ENCODE measurements around the gene ARID3A.
A peak's percentile ranks its signal among the peaks of the same experiment; 100 is the strongest.

Gene ARID3A

DNA sequence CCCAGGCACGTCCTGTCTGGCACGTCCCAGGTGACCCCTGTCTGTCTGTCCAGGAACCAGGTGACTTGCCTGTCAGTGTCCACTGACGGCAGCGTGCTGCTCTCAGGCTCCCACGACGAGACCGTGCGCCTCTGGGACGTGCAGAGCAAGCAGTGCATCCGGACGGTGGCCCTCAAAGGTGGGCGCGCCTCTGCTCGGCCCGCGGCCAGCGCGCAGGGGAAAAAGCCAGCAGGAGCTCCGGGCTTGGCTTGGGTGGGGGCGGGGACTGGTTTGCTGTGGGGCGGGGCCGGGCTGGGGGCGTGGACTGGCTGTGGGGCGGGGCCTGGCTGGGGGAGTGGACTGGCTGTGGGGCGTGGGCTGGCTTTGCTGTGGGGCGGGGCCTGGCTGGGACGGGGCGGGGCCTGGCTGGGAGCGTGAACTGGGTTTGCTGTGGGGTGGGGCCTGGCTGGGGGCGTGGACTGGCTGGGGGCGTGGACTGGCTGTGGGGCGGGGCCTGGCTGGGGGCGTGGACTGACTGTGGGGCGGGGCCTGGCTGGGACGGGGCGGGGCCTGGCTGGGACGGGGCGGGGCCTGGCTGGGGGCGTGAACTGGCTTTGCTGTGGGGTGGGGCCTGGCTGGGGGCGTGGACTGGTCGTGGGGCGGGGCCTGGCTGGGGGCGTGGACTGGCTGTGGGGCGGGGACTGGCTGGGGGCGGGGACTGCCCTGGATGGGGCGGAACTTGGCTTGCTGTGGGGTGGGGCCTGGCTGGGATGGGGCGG is 65.5 kb downstream of the ARID3A start:
- DNase-seq, result peak; percentile 54 to 56

DNA sequence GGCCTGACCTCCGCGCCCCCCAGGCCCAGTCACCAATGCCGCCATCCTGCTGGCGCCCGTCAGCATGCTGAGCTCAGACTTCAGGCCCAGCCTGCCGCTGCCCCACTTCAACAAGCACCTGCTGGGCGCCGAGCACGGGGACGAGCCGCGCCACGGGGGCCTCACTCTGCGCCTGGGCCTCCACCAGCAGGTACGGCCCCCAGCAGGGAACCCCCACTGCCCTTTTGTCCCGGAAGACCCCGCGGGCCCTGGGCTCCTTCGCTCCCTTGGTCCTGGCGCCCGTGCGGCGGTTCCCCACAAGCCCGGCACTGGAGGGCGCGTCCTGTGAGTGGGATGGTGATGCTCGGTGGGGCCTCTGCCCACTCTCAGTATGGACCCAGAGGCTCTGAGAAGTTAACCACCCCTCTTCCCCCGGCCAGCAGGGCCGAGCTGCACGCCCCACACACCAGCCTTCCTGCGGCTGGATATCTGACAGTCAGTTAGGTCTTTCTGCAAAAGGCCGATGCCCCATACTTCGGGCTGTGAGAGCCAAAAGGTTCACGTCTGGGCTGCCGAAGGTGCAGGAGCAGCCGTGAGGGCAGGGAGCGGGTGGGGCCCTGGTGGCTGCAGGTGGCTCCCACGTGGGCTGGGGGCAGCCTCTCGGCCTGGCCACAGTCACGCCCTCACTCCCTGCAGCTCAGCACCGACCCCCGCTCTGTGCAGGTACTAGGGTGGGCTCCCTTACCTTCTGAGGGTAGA is 66.3 kb downstream of the ARID3A start:
- DNase-seq, result no peak

DNA sequence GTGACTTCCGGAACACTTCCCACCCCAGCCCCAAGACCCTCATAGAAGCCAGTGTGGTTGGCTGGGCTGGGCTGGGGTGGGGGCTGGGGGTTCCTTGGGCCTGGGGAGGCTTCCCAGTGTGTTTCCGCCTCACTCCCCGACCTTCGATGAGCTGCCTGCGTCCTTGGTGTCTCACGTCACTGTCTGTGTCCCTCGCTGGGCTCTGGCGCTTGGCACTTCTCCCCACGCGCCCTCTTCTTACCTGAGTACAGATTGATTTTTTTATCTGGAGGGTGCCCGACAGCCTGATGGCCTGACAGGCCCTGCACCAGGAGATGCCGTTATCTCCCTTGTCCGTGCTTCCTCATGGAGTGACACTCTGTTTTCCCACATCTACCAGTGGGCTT is 66.8 kb downstream of the ARID3A start:
- DNase-seq, result no peak

DNA sequence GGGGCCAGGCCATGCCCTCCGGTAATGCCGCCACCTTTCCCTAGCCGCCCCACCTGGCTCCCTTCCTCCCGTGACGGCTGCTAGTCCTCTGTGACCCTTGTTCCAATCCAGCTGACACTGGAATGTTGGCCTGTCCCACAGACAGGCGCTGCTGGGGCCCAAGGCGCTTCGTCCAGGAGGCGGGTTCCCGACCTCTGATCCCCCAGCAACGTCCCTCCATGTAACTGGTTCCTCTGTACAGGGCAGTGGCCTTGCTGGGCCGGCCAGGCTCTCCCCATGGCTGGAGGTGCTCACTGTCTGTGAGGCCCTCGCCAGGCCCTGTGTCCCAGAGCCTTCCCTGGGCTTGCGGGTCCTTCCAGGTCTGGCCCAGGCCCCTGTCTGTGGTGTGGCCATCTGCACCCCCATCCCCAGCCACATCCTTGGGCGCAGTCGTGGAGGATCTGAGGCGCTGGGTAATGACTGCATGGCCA is 67.6 kb downstream of the ARID3A start:
- no peak for DNase-seq

DNA sequence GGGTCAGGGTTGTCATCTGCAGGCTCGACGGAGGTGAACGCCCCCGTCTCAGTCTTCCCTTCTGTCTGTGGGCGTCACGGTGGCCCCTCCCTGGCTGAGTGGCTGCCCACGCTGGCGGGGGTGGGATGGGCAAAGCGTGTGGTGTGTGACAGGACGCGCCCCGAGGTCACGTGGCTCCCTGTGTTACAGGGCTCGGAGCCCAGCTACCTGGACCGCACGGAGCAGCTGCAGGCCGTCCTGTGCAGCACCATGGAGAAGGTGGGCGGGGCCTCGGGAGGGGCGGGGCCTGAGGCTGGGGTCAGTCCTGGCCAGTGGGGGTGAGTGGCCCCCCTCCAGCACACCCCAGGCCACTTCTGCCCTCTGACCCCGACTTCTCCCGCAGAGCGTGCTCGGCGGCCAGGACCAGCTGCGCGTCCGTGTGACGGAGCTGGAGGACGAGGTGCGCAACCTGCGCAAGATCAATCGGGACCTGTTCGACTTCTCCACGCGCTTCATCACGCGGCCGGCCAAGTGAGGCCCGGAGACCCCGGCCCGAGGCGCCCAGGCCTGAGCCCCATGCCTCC is 68.1 kb downstream of the ARID3A start:
- DNase-seq, result no peak

DNA sequence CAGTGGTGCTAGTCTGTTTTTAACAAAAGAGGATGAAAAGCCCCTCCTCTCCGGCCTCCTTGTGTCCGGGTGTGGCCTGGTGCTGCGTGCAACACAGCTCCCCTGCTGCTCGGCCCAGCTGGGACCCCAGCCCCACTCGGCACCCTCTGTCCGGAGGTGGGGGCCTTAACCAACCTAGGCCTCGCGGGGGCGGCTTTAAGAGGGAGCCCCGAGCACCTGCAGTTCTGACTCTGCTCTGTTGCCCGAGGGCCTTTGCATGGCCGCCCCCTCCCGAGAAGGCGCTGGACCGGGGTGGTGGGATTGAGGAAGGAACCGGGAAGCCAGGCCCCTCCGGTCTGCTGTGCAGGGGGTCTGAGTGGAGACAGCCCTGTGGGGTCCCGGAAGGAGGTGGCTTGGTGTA is 68.7 kb downstream of the ARID3A start:
- no peak for DNase-seq

DNA sequence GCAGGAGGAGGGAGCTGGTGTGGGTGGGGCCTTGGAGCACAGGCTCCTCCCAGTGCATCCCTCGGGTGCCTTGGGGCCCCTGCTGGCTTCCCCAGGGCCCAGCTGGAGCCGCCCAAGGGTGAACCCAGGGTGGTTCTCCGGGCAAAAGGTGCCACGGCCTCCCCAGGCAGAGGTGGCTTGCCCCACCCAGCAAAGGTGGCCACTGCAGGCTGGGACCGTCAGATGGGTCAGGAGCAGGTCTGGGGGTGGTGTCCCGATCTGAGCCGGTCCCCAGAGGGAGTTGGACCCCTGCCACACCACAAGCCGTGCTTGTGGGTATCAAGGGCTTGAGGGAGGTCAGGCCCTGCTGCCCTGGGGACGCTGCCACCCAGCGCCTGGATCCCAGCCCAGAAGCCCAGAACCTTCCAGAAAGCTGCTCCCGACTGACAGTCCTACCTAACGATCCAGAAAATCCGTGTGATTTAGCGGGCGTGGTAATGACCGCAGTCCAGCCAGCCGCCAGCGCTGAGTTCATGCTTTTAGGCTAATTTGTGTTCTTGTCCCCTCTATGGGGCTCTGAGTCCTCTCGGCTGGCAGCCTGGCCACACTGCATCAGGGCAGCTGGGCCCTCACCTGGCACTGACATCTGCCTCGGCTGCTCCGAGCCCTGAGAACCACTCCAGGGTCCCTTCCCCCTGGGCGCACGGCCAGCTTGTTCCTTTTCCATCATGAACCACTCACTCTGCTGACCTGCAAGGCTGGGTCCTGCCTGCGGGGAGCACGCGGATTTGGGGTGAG is 69.4 kb downstream of the ARID3A start:
- no peak for DNase-seq

DNA sequence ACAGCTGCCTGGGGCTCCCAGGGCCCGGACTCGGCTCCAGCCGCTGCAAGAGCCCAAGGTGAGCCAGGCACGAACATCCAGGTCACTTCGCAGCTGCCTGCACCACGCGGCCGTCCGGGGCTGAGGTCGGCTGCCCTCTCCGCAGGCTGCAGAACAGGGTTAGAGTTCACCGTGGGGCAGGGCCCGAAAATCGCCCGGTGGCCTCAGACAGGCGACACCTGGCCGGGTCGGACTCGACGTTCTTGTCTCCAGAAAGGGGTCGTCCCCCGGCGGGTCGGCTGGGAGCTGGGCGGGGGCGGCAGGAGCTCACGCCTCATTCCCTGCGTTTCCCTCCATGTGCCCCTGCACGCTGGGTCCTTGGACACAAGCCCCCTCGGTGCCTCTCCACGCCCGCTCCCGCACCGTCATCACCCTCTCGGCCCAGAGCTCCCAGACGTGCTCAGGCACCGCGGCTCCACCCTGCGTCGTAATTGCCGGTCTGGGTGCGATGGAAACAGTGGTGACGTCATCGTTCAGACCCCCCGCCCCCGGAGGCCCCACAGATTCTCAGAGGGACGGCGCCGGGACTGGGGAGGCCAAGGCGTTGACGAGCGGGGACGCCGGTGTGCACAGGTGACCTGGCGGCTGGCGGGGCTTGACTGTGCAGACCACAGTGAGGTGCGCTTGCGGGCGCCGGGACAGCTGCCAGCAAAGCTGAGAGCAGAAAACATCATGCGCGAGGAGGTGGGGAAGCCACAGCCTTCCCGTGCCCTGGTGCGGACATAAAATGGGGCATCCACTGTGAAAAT is 70.4 kb downstream of the ARID3A start:
- peak; percentile 85 to 87 for DNase-seq

DNA sequence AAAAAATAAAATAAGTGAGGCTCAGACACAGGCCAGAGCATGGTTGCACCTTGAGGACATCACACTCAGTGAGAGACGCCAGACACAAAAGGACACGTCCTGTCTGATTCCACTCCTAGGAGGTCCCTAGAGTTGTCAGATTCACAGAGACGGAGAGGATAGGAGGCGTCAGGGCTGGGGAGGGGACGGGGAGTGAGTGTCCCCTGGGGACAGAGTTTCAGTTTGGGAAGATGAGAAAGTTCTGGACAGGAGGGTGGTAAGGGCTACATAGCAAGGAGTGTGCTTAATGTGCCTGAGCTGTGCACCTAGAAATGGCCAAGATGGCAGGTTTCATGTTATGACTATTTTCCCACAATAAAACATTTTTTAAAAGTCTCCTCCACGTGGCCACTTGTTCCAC is 72.2 kb downstream of the ARID3A start:
- DNase-seq, result no peak

DNA sequence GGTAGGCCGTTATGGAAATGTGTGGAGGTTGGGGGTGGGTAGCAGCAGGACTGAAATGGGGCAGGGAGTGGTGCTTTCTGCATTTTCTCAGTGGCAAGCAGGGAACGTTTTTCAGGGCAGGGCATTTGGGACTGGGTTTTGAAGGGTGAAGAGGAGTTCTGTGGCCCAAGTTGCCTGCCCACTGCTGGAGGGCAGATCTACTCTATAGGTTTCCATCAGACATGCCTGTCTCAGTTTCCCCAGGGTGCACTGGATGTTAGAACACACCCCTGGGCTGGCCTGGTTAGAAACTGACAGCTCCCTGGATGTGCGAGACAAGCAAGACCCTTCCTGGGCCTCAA is 73.5 kb downstream of the ARID3A start:
- DNase-seq, result no peak

DNA sequence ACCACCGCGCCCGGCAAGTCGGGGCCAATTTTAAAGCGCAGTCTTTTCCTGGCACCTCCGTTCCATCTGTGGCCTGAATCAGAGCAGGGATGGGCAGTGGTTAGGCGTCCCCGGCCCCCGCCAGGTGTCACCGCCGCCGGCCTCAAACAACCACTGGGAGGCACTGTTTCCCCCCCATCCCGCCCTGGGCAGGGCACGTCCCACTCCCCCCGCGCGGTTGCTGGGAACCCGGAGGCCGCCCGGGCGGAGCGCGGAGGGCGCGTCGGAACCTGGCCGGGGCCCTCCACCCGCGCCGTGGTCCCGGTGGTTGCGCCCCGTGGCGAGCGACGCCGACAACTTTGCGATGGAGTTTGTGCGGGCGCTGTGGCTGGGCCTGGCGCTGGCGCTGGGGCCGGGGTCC is 74.3 kb downstream of the ARID3A start, which contains the start of gene GRIN3B:
Gene GRIN3B, plus strand, starts transcription at position 325 of the 400 bp plus-strand sequence. Its CDS starts 19 bp downstream, at position 344.
- peak; percentile 66 to 72 for DNase-seq

DNA sequence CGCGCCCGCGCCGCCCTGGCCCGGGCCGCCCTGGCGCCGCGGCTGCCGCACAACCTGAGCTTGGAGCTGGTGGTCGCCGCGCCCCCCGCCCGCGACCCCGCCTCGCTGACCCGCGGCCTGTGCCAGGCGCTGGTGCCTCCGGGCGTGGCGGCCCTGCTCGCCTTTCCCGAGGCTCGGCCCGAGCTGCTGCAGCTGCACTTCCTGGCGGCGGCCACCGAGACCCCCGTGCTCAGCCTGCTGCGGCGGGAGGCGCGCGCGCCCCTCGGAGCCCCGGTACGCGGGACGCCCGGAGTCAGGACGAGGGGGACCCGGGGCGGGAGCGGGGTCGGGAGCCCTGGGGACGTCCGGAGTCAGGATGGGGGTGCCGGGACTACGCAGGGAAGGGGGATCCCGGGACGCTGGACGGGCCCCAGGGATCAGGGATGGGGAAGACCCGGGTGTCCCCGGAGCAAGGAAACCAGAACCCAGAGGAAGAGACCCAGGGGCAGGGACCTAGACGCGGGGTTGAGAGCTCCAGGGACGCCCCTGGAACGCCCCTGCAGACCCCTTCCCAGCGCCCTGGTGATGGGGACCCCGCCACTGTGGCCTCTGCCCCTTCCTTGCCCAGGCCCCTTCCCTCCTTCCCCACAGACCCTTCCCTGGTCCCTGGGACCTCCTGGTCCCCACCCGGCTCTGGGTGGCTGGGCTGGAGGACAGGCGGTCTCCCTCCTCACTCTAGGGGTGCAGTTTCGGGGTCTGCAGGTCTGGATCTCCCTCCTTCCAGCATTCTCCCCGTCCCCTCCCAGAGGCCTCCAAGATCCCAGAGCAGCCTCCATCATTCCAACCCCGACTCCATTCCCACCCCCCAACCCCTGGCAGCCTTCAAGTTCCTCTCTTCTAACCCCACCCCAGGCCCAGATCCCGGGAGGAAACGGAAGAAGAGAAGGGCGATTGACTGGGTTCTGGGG is 75.0 kb downstream of the ARID3A start:
- DNase-seq, result no peak

DNA sequence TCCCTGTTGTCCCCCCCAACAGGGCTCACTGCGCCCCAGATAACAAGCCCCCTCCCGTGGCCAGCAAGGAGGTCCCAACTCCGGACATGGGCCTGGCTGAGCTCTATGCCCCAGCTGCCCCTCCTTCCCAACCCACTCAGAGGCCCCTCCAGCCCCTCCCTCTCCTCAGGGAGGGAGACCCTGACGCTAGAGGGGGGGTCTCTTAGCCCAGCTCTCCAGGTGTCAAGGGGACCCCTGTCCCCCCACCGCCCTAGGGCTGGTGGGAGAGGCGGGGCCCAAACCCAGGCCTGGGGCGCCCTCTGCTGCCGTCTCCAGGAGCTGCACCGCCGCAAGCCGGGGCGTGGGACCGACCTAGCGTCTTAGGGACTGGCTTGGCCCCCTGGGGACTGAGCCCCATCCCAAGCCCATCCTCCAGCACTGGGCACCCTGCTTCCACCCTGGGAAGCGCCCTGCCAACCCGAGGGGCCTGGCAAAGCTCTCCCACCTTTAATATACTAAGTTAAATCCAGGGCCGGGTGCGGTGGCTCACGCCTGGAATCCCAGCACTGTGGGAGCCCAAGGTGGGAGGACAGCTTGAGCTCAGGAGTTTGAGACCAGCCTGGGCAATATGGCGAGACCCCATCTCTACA is 75.8 kb downstream of the ARID3A start:
- peak; percentile 63 to 69 for DNase-seq

DNA sequence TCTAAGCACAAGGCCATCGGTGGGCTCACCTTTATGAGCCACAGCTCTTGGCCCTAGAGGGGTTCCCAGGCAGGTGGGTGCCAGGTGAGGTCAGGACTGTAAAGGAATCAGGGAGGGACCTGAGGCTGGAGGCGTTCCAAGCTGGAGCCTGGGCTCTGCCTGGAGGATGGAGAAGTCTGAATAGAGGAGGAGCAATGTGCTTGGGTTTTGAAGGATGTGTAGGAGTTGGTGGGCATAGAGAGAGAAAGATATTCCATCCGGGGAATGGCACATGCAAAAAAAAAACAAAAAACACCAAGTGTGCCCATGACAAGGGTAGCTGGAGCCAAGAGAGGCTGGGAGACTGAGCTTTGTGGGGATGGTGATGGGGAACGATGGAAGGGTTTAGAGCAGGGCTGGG is 76.8 kb downstream of the ARID3A start:
- DNase-seq, result no peak

DNA sequence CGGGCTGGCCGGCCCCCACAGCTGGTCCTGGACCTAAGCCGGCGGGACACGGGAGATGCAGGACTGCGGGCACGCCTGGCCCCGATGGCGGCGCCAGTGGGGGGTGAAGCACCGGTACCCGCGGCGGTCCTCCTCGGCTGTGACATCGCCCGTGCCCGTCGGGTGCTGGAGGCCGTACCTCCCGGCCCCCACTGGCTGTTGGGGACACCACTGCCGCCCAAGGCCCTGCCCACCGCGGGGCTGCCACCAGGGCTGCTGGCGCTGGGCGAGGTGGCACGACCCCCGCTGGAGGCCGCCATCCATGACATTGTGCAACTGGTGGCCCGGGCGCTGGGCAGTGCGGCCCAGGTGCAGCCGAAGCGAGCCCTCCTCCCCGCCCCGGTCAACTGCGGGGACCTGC is 77.4 kb downstream of the ARID3A start:
- no peak for DNase-seq

DNA sequence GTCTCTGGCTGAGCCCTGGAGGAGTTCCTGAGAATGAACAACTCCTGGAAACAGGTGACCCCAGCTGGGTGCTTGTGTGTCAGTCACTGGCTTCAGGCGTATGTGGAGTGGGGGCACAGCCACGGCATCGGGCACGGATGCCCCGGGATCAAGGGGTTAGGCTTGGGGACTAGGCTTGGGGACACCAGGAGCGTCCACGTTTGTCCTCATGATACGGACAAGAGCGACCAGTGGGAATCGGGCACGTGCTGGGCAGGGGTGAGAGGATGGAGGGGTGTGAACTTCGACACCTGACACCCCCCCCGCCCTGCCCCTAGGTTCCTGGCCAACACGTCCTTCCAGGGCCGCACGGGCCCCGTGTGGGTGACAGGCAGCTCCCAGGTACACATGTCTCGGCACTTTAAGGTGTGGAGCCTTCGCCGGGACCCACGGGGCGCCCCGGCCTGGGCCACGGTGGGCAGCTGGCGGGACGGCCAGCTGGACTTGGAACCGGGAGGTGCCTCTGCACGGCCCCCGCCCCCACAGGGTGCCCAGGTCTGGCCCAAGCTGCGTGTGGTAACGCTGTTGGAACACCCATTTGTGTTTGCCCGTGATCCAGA is 78.5 kb downstream of the ARID3A start:
- DNase-seq, result no peak

DNA sequence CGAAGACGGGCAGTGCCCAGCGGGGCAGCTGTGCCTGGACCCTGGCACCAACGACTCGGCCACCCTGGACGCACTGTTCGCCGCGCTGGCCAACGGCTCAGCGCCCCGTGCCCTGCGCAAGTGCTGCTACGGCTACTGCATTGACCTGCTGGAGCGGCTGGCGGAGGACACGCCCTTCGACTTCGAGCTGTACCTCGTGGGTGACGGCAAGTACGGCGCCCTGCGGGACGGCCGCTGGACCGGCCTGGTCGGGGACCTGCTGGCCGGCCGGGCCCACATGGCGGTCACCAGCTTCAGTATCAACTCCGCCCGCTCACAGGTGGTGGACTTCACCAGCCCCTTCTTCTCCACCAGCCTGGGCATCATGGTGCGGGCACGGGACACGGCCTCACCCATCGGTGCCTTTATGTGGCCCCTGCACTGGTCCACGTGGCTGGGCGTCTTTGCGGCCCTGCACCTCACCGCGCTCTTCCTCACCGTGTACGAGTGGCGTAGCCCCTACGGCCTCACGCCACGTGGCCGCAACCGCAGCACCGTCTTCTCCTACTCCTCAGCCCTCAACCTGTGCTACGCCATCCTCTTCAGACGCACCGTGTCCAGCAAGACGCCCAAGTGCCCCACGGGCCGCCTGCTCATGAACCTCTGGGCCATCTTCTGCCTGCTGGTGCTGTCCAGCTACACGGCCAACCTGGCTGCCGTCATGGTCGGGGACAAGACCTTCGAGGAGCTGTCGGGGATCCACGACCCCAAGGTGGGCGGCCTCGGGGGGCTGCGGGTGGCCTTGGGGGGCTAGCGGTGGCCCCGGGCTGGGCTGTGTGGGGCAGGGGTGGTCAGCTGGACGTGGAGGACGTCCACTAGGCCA is 79.2 kb downstream of the ARID3A start:
- DNase-seq, result no peak

DNA sequence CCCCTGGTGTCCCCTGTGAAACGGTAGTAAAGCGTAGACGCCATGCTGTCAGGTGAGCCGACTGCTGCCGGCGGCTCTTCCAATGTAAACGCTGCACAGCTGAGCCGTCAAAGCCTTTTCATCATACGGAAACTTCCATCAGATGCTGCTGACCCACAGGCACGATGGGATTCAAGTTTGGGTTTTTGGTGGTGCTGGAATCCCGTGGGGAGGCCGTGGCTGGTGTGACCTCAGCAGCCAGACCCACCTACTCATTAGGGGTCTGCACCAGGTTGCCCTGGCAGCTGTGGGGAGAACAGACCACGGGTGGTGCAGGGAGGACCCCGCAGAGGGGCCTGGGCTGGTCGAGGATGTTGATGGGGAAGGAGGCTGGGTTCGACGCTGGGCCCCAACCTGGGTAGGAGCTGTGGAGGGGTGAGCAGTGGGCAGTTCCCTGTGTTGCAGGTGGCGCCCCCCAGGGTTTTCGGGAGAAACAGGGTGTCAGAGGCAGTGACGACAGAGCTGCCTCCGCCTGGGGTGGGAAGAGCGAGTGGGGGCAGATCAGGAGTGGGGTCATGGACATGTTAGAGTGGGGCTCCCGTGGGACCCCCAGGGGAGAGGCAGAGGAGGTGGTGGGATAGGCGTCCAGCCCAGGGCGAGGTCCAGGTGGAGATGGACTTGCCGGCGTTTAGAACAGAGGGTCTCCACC is 81.0 kb downstream of the ARID3A start:
- no peak for DNase-seq
